Neural progenitor cell (in vitro differentiated cells): Measurements from ENCODE around the gene KIF21A. TPM values are rescaled to one million over a fixed set of nuclear protein-coding genes. Genes with fewer than 3 reads are reported as not detected.

Source experiments
- DNase-seq: peaks from one replicate; pipeline ENCODE4 v3.0.0-alpha.2; 2016; ENCODE audit warnings: low spot score
- H2AFZ ChIP-seq: fragments of 200-600 bp; sonication (generic); replicated peaks from 2 replicates; pipeline ENCODE4 v1.6.1; 2016; ENCODE audit warnings: antibody characterized with exemption
- H3F3A ChIP-seq: fragments of 200-600 bp; sonication (generic); 2 replicates; pipeline ENCODE4 v1.6.1; 2016; ENCODE audit warnings: antibody characterized with exemption, low read depth
- H3K27ac ChIP-seq: fragments of 200-600 bp; sonication (generic); 2 replicates; pipeline ENCODE4 v1.5.1; 2016; ENCODE audit warnings: mild to moderate bottlenecking
- H3K27me3 ChIP-seq: fragments of 200-600 bp; sonication (generic); 2 replicates; pipeline ENCODE4 v1.6.1; 2016; ENCODE audit warnings: mild to moderate bottlenecking, moderate library complexity
- H3K36me3 ChIP-seq: fragments of 200-600 bp; sonication (generic); 2 replicates; pipeline ENCODE4 v1.5.1; 2016
- H3K4me1 ChIP-seq: fragments of 200-600 bp; sonication (generic); 2 replicates; pipeline ENCODE4 v1.6.1; 2016; ENCODE audit warnings: mixed run types
- H3K4me2 ChIP-seq: fragments of 200-600 bp; sonication (generic); 2 replicates; pipeline ENCODE4 v1.6.1; 2016
- H3K4me3 ChIP-seq: fragments of 200-600 bp; sonication (generic); 2 replicates; pipeline ENCODE4 v1.5.1; 2016
- H3K79me2 ChIP-seq: fragments of 200-600 bp; sonication (generic); 2 replicates; pipeline ENCODE4 v1.6.1; 2016; ENCODE audit warnings: low read depth
- H3K9ac ChIP-seq: fragments of 200-600 bp; sonication (generic); 2 replicates; pipeline ENCODE4 v1.6.1; 2016
- H3K9me3 ChIP-seq: fragments of 200-600 bp; sonication (generic); 2 replicates; pipeline ENCODE4 v1.5.1; 2016; ENCODE audit warnings: low read depth
- H4K20me1 ChIP-seq: fragments of 200-600 bp; sonication (generic); 2 replicates; pipeline ENCODE4 v1.6.1; 2016; ENCODE audit warnings: low read depth
- H3K27ac Mint-ChIP-seq: 3 replicates; pipeline ENCODE4 v1.8.0; 2021; ENCODE audit warnings: mixed read lengths
- H3K27me3 Mint-ChIP-seq: 2 replicates; pipeline ENCODE4 v1.8.0; 2022; ENCODE audit warnings: low read depth, mild to moderate bottlenecking, inconsistent platforms, moderate library complexity, mixed read lengths; ENCODE audit not compliant: insufficient read depth
- H3K36me3 Mint-ChIP-seq: 3 replicates; pipeline ENCODE4 v1.8.0; 2021; ENCODE audit warnings: mixed read lengths
- H3K4me1 Mint-ChIP-seq: 3 replicates; pipeline ENCODE4 v1.8.0; 2021; ENCODE audit warnings: mixed read lengths
- H3K4me3 Mint-ChIP-seq: 3 replicates; pipeline ENCODE4 v1.8.0; 2021; ENCODE audit warnings: mild to moderate bottlenecking, moderate library complexity, mixed read lengths
- H3K9me3 Mint-ChIP-seq: 3 replicates; pipeline ENCODE4 v1.8.0; 2020; ENCODE audit warnings: mixed read lengths
- EZH2 ChIP-seq: fragments of 200-600 bp; sonication (generic); IDR thresholded peaks from 2 replicates; pipeline ENCODE4 v1.6.1; 2017; ENCODE audit warnings: antibody characterized with exemption, mild to moderate bottlenecking, moderate library complexity
- EZH2phosphoT487 ChIP-seq: fragments of 200-600 bp; sonication (generic); IDR thresholded peaks from 2 replicates; pipeline ENCODE4 v1.6.1; 2017; ENCODE audit warnings: antibody characterized with exemption
- total RNA-seq: library from RNA; depleted of rRNA; stranded (reverse); fragments of >200 nt; gene quantifications from 2 replicates; pipeline ENCODE4 v1.2.3, GENCODE V29; 2015; ENCODE audit warnings: low replicate concordance
- TF ChIP-seq, protein P1 (sequence below): fragments of 200-600 bp; sonication (generic); IDR thresholded peaks from 2 replicates; pipeline ENCODE4 v1.5.1; 2017; ENCODE audit warnings: antibody characterized with exemption, mild to moderate bottlenecking

The KIF21A gene
- total RNA-seq, 1 donor from 2014 or later, result 54.2 TPM

DNA sequence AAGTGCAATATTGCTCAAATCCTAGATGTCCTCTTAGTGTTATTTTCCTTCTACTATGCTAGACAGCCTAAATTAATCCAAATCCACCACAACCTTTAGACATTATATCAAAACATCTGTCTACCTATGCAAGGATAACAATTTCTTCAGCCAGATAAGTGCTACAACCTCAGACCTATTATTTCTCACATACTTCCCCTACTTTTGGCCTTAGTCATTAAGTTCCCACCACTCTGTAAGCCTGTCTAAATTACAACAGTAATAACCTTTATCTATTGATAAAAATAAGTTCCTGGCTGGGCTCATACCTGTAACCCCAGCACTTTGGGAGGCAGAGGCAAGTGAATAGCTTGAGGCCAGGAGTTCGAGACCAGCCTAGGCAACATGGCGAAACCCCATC lies 74.0 kb downstream of the KIF21A start:
- no peaks in the 10 kb centered on the region for H3K9me3 Mint-ChIP-seq
- H3K36me3 Mint-ChIP-seq, result peaks cover 39% of the 10 kb centered on the region
- no peak for DNase-seq
- no peak for TF ChIP-seq EZH2phosphoT487
- TF ChIP-seq, protein P1, sequence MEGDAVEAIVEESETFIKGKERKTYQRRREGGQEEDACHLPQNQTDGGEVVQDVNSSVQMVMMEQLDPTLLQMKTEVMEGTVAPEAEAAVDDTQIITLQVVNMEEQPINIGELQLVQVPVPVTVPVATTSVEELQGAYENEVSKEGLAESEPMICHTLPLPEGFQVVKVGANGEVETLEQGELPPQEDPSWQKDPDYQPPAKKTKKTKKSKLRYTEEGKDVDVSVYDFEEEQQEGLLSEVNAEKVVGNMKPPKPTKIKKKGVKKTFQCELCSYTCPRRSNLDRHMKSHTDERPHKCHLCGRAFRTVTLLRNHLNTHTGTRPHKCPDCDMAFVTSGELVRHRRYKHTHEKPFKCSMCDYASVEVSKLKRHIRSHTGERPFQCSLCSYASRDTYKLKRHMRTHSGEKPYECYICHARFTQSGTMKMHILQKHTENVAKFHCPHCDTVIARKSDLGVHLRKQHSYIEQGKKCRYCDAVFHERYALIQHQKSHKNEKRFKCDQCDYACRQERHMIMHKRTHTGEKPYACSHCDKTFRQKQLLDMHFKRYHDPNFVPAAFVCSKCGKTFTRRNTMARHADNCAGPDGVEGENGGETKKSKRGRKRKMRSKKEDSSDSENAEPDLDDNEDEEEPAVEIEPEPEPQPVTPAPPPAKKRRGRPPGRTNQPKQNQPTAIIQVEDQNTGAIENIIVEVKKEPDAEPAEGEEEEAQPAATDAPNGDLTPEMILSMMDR, result no peak
- TF ChIP-seq EZH2, result no peak
- Histone ChIP-seq H2AFZ (no peak overlapping the region), H3K4me2 (no peak overlapping the region), H3K4me1 (no peaks in the 10 kb centered on the region), H3K4me3 (no peak overlapping the region), H3K27me3 (no peaks in the 10 kb centered on the region), H3K79me2 (no peaks in the 10 kb centered on the region), H4K20me1 (no peaks in the 10 kb centered on the region), H3K9me3 (no peaks in the 10 kb centered on the region), H3K27ac (no peak overlapping the region), H3F3A (no peaks in the 10 kb centered on the region), H3K9ac (no peak overlapping the region), H3K36me3 (no peaks in the 10 kb centered on the region)
- no peak overlapping the region for H3K27ac Mint-ChIP-seq
- no peak overlapping the region for H3K4me3 Mint-ChIP-seq
- peaks cover 7% of the 10 kb centered on the region for H3K4me1 Mint-ChIP-seq
- H3K27me3 Mint-ChIP-seq, result peaks cover 2% of the 10 kb centered on the region

DNA sequence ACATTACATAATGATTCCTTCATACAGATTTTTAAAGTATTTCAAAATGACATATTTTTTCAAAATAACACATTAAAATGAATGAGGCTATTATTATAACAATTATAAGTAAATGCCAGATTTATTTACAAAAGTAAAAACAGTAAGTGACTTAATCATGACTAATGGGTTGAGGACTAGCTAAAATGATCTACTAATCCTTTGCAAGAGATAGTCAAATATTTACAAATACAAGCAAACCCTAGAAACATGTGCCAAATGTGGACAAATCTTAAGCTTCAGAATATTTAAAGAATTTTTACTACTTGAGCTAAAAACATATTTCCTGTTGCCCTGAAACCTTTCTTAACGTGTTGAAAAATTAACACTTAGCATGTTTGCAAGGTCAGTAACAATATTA lies 74.8 kb downstream of the KIF21A start:
- no peak for DNase-seq
- Histone ChIP-seq H3K4me3 (no peak overlapping the region), H3K79me2 (no peaks in the 10 kb centered on the region), H3K36me3 (no peaks in the 10 kb centered on the region), H3K4me1 (no peaks in the 10 kb centered on the region), H2AFZ (no peak overlapping the region), H3K9me3 (no peaks in the 10 kb centered on the region), H3K27ac (no peak overlapping the region), H3K4me2 (no peak overlapping the region), H3F3A (no peaks in the 10 kb centered on the region), H3K27me3 (no peaks in the 10 kb centered on the region), H4K20me1 (no peaks in the 10 kb centered on the region), H3K9ac (no peak overlapping the region)
- Mint-ChIP-seq H3K4me1 (peaks cover 5% of the 10 kb centered on the region), H3K36me3 (peaks cover 42% of the 10 kb centered on the region), H3K9me3 (no peaks in the 10 kb centered on the region), H3K4me3 (no peak overlapping the region), H3K27me3 (peaks cover 2% of the 10 kb centered on the region), H3K27ac (no peak overlapping the region)
- no peak for TF ChIP-seq EZH2phosphoT487
- TF ChIP-seq, protein P1, result no peak
- TF ChIP-seq EZH2, result no peak

DNA sequence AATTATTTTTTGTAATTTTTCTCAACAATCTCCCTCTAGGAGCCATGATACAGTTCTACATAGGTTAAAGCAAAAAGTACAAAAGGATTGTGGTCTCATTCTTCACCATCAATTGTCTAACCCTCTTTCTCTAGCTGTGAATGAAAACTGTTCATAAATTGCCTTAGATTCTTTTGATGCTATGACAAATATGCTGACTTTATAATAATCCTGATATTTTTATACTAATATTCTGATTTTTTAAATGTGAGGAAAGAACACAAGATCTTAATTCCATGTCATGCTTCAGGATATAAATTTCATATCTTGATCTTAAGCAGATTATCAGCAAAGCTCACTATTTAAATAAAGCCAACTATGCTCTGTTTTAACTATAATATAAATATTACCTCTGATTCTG lies 75.4 kb downstream of the KIF21A start:
- no peaks in the 10 kb centered on the region for H3K4me1 Mint-ChIP-seq
- H3K27me3 Mint-ChIP-seq, result peaks cover 2% of the 10 kb centered on the region
- Histone ChIP-seq H3K4me1 (no peaks in the 10 kb centered on the region), H3K27ac (no peak overlapping the region), H3K36me3 (peaks cover 5% of the 10 kb centered on the region), H3K79me2 (no peaks in the 10 kb centered on the region), H3K9ac (no peak overlapping the region), H3F3A (no peaks in the 10 kb centered on the region), H4K20me1 (no peaks in the 10 kb centered on the region), H3K4me3 (no peak overlapping the region), H3K4me2 (no peak overlapping the region), H2AFZ (no peak overlapping the region), H3K9me3 (no peaks in the 10 kb centered on the region), H3K27me3 (no peaks in the 10 kb centered on the region)
- peaks cover 37% of the 10 kb centered on the region for H3K36me3 Mint-ChIP-seq
- H3K4me3 Mint-ChIP-seq, result no peak overlapping the region
- no peaks in the 10 kb centered on the region for H3K9me3 Mint-ChIP-seq
- no peak for TF ChIP-seq EZH2phosphoT487
- TF ChIP-seq EZH2, result no peak
- TF ChIP-seq, protein P1, result no peak
- no peak overlapping the region for H3K27ac Mint-ChIP-seq
- DNase-seq, result no peak
